ENCODE data around the gene DOK7. TPM values are rescaled to one million over a fixed set of nuclear protein-coding genes. Genes with fewer than 3 reads are reported as not detected.

The DOK7 gene
- total and polyA plus RNA-seq, 4 donors = 0.13 to 0.84 (median 0.46) TPM

DNA sequence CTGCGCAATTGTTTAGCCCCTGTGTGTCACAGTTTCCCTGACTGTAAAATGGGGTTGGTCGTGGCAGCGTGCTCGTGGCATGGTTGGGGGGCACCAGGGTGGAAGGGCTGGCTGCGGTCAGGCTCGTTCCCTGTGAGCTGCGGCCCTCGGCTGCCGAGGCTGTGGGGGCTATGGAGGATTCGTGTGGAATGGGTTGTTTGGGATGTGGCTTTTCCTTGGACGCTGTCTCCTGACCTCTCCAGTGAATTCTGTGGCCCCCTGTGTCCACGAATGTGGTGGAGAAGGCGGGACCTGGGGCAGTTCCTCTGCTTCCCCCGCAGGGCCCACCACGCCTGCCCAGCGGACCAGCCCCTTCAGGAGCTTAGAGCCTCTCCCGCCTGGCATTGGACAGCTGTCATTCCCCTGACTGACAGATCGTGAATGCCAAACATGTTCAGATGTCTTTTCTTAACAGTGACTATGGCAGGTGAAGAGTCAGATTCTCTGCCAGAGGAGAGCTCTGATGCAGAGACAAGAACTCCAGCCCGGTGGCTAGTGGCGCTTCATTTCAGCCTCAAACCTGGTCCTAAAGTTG lies 38.5 kb upstream of the DOK7 start:
- no peak overlapping the region for H3K9ac ChIP-seq (ENCODE audit: low read depth in 1 of 2, low read length in 2 of 2)
- no peaks in the 10 kb centered on the region for H3K9me3 ChIP-seq (ENCODE audit: control insufficient read depth in 4 of 4, low read length in 3 of 4)
- H3K4me1 ChIP-seq (ENCODE audit: control insufficient read depth in 4 of 4, insufficient read depth in 4 of 4, low read length in 3 of 4) = peaks cover 0 to 9% (median 3%) of the 10 kb centered on the region in 4 donors
- TF ChIP-seq YY1 (IDR thresholded peaks at IDR 0.05) (no peak), FOXA2 (IDR thresholded peaks at IDR 0.05) (no peak), SP1 (IDR thresholded peaks at IDR 0.05) (no peak), NR2F2 (IDR thresholded peaks at IDR 0.05) (no peak), RAD21 (IDR thresholded peaks at IDR 0.05) (no peak), RXRA (IDR thresholded peaks at IDR 0.05) (no peak), TAF1 (conservative IDR thresholded peaks at IDR 0.05) (no peak), FOXA1 (IDR thresholded peaks at IDR 0.05) (no peak), HNF4A (conservative IDR thresholded peaks at IDR 0.05) (no peak), EGR1 (IDR thresholded peaks at IDR 0.05; ENCODE audit: low read depth in 2 of 2) (no peak), HNF4G (IDR thresholded peaks at IDR 0.05) (no peak), GABPA (IDR thresholded peaks at IDR 0.05 in 1 of 2, conservative IDR thresholded peaks at IDR 0.05 in 1 of 2) (no peak), JUND (IDR thresholded peaks at IDR 0.05) (no peak)
- TF ChIP-seq, protein P1, sequence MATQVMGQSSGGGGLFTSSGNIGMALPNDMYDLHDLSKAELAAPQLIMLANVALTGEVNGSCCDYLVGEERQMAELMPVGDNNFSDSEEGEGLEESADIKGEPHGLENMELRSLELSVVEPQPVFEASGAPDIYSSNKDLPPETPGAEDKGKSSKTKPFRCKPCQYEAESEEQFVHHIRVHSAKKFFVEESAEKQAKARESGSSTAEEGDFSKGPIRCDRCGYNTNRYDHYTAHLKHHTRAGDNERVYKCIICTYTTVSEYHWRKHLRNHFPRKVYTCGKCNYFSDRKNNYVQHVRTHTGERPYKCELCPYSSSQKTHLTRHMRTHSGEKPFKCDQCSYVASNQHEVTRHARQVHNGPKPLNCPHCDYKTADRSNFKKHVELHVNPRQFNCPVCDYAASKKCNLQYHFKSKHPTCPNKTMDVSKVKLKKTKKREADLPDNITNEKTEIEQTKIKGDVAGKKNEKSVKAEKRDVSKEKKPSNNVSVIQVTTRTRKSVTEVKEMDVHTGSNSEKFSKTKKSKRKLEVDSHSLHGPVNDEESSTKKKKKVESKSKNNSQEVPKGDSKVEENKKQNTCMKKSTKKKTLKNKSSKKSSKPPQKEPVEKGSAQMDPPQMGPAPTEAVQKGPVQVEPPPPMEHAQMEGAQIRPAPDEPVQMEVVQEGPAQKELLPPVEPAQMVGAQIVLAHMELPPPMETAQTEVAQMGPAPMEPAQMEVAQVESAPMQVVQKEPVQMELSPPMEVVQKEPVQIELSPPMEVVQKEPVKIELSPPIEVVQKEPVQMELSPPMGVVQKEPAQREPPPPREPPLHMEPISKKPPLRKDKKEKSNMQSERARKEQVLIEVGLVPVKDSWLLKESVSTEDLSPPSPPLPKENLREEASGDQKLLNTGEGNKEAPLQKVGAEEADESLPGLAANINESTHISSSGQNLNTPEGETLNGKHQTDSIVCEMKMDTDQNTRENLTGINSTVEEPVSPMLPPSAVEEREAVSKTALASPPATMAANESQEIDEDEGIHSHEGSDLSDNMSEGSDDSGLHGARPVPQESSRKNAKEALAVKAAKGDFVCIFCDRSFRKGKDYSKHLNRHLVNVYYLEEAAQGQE (IDR thresholded peaks at IDR 0.05) = no peak
- TF ChIP-seq, protein P2, sequence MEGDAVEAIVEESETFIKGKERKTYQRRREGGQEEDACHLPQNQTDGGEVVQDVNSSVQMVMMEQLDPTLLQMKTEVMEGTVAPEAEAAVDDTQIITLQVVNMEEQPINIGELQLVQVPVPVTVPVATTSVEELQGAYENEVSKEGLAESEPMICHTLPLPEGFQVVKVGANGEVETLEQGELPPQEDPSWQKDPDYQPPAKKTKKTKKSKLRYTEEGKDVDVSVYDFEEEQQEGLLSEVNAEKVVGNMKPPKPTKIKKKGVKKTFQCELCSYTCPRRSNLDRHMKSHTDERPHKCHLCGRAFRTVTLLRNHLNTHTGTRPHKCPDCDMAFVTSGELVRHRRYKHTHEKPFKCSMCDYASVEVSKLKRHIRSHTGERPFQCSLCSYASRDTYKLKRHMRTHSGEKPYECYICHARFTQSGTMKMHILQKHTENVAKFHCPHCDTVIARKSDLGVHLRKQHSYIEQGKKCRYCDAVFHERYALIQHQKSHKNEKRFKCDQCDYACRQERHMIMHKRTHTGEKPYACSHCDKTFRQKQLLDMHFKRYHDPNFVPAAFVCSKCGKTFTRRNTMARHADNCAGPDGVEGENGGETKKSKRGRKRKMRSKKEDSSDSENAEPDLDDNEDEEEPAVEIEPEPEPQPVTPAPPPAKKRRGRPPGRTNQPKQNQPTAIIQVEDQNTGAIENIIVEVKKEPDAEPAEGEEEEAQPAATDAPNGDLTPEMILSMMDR (IDR thresholded peaks at IDR 0.05; ENCODE audit: low read depth, low read length, missing input control) = no peak
- TF ChIP-seq, protein P3, sequence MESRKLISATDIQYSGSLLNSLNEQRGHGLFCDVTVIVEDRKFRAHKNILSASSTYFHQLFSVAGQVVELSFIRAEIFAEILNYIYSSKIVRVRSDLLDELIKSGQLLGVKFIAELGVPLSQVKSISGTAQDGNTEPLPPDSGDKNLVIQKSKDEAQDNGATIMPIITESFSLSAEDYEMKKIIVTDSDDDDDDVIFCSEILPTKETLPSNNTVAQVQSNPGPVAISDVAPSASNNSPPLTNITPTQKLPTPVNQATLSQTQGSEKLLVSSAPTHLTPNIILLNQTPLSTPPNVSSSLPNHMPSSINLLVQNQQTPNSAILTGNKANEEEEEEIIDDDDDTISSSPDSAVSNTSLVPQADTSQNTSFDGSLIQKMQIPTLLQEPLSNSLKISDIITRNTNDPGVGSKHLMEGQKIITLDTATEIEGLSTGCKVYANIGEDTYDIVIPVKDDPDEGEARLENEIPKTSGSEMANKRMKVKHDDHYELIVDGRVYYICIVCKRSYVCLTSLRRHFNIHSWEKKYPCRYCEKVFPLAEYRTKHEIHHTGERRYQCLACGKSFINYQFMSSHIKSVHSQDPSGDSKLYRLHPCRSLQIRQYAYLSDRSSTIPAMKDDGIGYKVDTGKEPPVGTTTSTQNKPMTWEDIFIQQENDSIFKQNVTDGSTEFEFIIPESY (IDR thresholded peaks at IDR 0.05) = no peak
- TF ChIP-seq, protein P4, sequence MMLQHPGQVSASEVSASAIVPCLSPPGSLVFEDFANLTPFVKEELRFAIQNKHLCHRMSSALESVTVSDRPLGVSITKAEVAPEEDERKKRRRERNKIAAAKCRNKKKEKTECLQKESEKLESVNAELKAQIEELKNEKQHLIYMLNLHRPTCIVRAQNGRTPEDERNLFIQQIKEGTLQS (IDR thresholded peaks at IDR 0.05) = no peak
- TF ChIP-seq, protein P5, sequence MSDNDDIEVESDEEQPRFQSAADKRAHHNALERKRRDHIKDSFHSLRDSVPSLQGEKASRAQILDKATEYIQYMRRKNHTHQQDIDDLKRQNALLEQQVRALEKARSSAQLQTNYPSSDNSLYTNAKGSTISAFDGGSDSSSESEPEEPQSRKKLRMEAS (IDR thresholded peaks at IDR 0.05) = no peak
- DNase-seq (ENCODE audit: low spot score) = no peak
- H3K27me3 ChIP-seq (ENCODE audit: control insufficient read depth in 4 of 4, insufficient read depth in 4 of 4, low read length in 3 of 4) = no peaks in the 10 kb centered on the region
- 97% methylated on average over 20 of the region's 20 CpGs for WGBS
- H3K4me3 ChIP-seq (ENCODE audit: low read depth in 1 of 3, low read length in 3 of 3) = no peak overlapping the region
- H3K27ac ChIP-seq (ENCODE audit: low read depth in 1 of 2, low read length in 2 of 2) = no peak overlapping the region
- H3K36me3 ChIP-seq (ENCODE audit: control insufficient read depth in 4 of 4, insufficient read depth in 3 of 4, low read depth in 1 of 4, low read length in 3 of 4) = peaks cover 6 to 50% (median 13%) of the 10 kb centered on the region in 4 donors
